NOMO-1 treated with dmso at 0.1 percent for 144 hours (cell line): ENCODE data around the gene OR10G6.
"Not testable (repeated sequence)": the region's sequence is repeated elsewhere in the genome, so short reads cannot be mapped to it uniquely, and the experiment has no call there.

Experiments used
- DNase-seq: peaks from one replicate; lab custom pipeline; 2025; ENCODE audit not compliant: unreplicated experiment; lab: John Stamatoyannopoulos, UW

The OR10G6 gene, protein sequence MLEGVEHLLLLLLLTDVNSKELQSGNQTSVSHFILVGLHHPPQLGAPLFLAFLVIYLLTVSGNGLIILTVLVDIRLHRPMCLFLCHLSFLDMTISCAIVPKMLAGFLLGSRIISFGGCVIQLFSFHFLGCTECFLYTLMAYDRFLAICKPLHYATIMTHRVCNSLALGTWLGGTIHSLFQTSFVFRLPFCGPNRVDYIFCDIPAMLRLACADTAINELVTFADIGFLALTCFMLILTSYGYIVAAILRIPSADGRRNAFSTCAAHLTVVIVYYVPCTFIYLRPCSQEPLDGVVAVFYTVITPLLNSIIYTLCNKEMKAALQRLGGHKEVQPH

GRCh38 chr11:123995119-123995518 lies at the start of gene OR10G6:
OR10G6 (minus strand) TSS chr11:123995161; CDS start chr11:123995161, 0 bp downstream.
- no peak for DNase-seq

DNA sequence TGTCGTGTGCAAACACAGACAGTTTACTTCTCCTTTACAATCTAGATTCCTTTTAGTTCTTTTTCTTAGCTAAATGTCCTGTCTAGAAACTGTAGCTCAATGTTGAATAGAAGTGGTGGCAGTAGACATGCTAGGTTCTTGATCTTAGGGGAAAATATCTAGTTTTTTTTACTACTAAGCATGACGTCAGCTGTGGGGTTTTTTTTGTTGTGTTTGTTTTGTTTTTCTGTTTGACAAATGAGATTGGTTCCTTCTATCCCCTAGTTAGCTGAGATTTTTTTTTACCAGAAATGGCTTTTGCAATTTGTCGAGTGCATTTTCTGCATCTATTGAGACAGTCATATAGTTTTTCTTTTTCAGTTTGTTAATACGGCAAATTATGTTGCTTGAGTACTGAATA lies 48.5 kb upstream of the OR10G6 start:
- DNase-seq = no peak

- DNase-seq = no peak
Measured at GRCh38 chr11:124041254-124041653, 46.3 kb upstream of the OR10G6 start, which contains the start of gene OR10G7. OR10G7 (minus strand) TSS chr11:124041325; CDS start chr11:124039001, 2,324 bp downstream.

DNA sequence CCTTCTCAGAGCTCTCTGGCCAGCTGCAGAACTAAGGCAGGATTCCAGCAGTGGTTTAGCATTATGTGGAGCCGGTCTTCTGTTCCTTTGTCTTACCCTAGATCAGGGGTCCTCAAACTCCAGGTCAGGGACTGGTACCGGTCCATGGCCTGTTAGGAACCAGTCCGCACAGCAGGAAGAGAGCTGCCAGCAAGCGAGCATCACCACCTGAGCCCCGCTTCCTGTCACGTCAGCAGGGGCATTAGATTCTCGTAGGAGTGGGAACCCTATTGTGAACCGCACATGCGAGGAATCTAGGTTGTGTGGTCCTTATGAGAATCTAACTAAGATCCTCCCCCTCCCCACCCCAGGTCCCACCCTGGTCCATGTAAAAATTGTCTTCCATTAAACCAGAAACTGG lies 44.6 kb upstream of the OR10G6 start:
- no peak for DNase-seq

DNA sequence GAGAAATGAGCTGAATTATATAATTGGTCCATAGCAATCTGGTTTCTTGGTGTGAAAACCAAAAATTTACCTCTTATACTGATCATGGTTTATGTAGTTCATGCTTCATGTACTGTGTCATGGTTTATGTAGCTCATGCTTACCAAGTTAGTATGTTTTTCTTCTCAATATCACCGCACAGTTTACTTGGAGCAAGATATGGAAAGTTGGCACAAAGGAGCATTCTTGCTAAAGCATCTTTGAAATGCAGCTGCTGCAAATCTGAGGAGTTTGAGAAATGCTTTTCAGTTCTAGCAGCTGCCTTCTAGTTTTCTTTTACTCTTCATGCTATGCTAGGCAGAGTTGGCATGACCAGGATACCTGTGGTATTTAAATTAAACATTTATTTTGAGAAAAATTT lies 41.7 kb upstream of the OR10G6 start:
- no peak for DNase-seq

- DNase-seq = no peak
Measured at GRCh38 chr11:124026498-124026897, 31.5 kb upstream of the OR10G6 start, which contains the start of gene OR10G8. OR10G8 (plus strand) TSS chr11:124026798; CDS start chr11:124029623, 2,825 bp downstream.

- DNase-seq = not testable (repeated sequence)
Measured at GRCh38 chr11:124015837-124016236, 20.9 kb upstream of the OR10G6 start.

DNA sequence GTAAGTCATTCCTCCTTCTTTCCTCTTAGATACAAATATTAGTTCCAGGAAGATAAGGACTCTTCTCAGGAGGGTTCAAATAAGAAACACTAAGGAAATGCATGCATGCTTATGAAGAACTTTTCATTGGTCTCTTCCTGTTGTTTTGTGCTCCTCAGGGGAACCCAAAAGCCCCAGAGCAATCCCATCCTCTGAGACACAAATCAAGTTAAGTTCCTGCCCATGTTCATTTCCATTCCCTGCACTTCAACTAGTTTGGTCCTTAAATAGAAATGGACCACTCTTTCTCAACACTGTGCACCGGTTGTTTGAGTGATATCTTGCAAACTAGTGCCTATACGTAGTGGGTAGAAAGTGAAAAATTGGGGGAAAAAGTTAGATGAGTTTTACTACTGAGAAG lies 17.7 kb upstream of the OR10G6 start, which contains the start of gene OR10G4:
OR10G4 (plus strand) TSS at position 301 of the 400 bp plus-strand sequence. CDS start 2,578 bp downstream, outside the sequence.
- no peak for DNase-seq

GRCh38 chr11:123979311-123979710 lies 15.7 kb downstream of the OR10G6 start:
- DNase-seq = no peak

DNA sequence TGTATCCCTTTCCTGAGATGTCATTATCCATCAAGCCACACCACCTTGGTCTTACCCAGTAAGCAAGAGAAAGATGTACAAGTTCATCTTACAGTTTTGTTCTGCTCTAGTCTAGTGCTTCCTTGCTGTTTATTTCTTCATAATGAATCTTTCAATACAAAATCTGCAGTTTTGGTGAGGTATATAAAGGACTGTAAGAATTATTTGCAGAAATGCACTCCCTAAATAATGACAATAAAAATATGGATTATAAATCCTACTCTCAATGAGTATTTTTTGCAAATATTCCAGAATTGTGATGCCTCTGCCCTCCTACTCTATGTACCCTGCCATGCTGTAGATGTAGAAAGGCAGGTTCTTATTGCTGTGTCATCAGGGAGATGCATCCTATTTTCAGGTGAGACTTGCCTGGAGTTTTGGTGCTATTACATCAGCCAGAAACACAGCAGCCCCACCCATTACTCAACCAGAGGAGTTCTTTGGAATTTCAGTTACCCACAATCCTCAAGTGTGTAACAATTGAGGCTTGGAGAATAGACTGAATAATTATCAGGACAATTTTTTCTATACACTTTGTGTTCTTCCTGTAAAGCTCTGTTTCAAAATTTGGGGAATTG lies 17.1 kb downstream of the OR10G6 start, which contains the start of gene OR10S1:
OR10S1 (minus strand) TSS at position 51 of the 617 bp plus-strand sequence. CDS start 117 bp downstream, outside the sequence.
- DNase-seq = no peak

DNA sequence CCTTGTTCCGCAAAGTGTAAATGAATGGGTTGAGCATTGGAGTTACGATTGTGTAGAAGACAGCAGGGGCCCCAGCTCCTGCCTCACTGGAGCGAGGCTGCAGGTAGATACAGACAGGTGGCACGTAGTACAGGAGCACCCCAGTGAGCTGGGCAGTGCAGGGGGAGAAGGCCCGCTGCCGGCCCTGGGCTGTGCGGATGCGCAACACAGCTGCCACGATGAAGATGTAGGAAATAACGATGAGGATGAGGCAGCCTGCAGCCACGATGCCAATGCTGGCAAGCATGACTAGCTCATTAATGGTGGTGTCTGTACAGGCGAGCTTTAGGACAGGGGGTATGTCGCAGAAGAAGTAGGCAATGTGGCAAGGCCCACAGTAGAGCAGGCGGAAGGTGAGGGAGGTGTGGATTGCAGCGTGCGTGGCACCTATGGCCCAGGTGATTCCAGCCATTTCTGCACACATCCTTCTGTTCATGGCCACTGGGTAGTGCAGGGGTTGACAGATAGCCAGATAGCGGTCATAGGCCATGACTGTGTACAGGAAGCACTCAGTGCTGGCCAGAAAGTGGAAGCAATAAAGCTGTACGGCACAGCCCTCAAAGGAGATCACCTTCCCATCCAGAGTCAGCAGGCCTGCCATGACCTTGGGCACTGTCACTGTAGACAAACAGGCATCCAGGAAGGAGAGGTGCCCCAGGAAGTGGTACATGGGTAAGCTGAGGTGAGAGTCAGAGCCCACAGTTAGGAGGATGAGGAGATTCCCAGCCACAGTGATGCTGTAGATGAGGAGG lies 18.0 kb downstream of the OR10G6 start:
- no peak for DNase-seq

DNA sequence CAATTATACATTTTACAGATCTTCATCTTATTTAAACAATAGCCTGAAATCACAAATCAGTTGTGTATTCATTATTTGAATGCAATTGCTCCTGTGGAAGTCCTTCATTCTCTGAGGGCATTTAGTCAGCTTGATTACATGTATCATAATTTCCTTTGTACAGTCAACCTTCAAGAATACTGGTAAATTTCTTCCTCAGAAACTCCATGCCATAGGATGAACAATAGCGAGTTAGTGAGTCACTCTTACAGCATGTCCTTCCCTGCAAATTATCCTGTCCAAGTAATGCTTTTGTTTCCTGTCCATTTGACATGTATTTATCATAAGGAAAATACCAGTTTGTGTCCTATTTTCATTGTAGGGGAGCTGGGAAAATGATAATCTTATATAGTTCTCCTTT lies 21.1 kb downstream of the OR10G6 start:
- DNase-seq = no peak

DNA sequence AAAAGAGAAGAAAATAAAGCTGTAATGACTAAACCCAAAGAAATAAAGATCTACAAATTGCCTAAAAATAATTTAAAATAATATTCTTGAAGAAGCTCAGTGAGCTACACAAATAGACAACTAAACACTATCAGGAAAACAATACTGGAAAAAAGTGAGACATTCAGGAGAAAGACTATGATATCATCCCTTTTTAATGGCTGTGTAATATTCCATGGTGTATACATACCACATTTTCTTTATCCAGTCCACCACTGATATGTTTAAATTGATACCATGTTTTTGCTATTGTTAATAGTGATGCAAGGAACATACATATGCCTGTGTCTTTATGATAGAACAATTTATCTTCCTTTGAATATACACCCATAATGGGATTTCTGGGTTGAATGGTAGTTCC lies 38.2 kb downstream of the OR10G6 start:
- no peak for DNase-seq

DNA sequence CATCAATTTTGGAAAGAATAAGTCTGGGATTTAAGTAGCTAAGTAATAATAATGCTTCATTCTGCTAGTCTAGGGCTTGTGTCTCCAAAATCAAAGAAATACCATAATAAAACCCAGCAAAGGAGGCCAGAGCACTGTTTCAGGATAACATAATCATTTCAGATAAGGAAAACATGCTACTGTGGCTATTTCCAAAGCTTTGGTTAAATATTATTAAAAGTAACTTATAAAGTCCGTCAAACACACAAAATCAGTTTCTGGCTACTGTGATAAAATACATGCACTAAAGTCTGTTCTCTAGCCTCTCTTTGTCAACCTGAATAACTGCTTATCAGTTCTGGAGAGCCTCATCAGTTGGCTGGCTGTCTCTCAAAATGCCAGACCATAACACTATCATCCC lies 49.8 kb downstream of the OR10G6 start:
- no peak for DNase-seq
